ENCODE measurements around the gene UBAC2.

- TF ChIP-seq, protein P1, sequence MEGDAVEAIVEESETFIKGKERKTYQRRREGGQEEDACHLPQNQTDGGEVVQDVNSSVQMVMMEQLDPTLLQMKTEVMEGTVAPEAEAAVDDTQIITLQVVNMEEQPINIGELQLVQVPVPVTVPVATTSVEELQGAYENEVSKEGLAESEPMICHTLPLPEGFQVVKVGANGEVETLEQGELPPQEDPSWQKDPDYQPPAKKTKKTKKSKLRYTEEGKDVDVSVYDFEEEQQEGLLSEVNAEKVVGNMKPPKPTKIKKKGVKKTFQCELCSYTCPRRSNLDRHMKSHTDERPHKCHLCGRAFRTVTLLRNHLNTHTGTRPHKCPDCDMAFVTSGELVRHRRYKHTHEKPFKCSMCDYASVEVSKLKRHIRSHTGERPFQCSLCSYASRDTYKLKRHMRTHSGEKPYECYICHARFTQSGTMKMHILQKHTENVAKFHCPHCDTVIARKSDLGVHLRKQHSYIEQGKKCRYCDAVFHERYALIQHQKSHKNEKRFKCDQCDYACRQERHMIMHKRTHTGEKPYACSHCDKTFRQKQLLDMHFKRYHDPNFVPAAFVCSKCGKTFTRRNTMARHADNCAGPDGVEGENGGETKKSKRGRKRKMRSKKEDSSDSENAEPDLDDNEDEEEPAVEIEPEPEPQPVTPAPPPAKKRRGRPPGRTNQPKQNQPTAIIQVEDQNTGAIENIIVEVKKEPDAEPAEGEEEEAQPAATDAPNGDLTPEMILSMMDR (conservative IDR thresholded peaks at IDR 0.05; ENCODE audit: low read depth, low read length): no peak
- no peak for TF ChIP-seq POLR2A (IDR thresholded peaks at IDR 0.05; ENCODE audit: low read depth, low read length)
- no peak for TF ChIP-seq MAFK (IDR thresholded peaks at IDR 0.05; ENCODE audit: low read depth, low read length)
- TF ChIP-seq RFX5 (IDR thresholded peaks at IDR 0.05; ENCODE audit: low read depth, low read length): no peak
- no peak for TF ChIP-seq CEBPB (IDR thresholded peaks at IDR 0.05; ENCODE audit: low read depth, low read length)
- no peak for TF ChIP-seq NFE2L2 (IDR thresholded peaks at IDR 0.05; ENCODE audit: low read depth, low read length)
- TF ChIP-seq RAD21 (IDR thresholded peaks at IDR 0.05; ENCODE audit: low read length): no peak
- TF ChIP-seq ELK1 (IDR thresholded peaks at IDR 0.05; ENCODE audit: borderline replicate concordance, low read depth, low read length): no peak
- TF ChIP-seq MXI1 (IDR thresholded peaks at IDR 0.05; ENCODE audit: borderline replicate concordance, low read depth, low read length): no peak
- no peak for TF ChIP-seq SMC3 (IDR thresholded peaks at IDR 0.05; ENCODE audit: low read depth, low read length)
- TF ChIP-seq BHLHE40 (IDR thresholded peaks at IDR 0.05; ENCODE audit: low read depth, low read length): no peak
- no peak for TF ChIP-seq CHD1 (IDR thresholded peaks at IDR 0.05; ENCODE audit: low read depth, low read length)
- no peak for TF ChIP-seq USF2 (IDR thresholded peaks at IDR 0.05; ENCODE audit: low read depth, low read length)
These were observed 90.2 kb downstream of the UBAC2 start for GRCh38 chr13:99290894-99291293.

All from IMR-90 (cell line).